ENCODE data around the gene C1orf21.

C1orf21 gene

DNA sequence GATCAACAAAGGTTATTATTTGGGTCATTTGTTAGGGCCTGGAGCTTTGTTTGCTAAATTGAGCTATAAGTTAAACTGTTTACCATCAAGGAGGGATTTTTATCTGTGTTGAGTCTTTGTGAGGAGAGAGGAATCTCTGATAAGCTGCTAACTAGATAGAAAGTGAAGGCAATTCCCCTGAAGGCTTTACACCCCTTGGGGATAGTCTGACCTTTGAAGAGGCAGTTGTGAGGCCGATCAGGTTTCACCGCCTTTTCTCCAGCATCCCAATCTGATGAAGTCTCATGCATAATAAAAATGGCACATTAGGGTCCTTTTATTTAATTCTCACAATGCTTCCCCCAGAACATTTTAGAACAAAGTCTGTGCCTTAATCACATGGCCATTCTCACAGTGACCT, 21.8 kb downstream of the C1orf21 start:
- DNase-seq, result no peak
- Histone ChIP-seq H3K36me3 (no peaks in the 10 kb centered on the region), H3K9me3 (no peaks in the 10 kb centered on the region), H3K4me3 (ENCODE audit: low read depth, low read length) (no peak overlapping the region), H3K4me1 (peaks cover 9% of the 10 kb centered on the region), H3K27me3 (no peaks in the 10 kb centered on the region)
- TF ChIP-seq, protein P1, sequence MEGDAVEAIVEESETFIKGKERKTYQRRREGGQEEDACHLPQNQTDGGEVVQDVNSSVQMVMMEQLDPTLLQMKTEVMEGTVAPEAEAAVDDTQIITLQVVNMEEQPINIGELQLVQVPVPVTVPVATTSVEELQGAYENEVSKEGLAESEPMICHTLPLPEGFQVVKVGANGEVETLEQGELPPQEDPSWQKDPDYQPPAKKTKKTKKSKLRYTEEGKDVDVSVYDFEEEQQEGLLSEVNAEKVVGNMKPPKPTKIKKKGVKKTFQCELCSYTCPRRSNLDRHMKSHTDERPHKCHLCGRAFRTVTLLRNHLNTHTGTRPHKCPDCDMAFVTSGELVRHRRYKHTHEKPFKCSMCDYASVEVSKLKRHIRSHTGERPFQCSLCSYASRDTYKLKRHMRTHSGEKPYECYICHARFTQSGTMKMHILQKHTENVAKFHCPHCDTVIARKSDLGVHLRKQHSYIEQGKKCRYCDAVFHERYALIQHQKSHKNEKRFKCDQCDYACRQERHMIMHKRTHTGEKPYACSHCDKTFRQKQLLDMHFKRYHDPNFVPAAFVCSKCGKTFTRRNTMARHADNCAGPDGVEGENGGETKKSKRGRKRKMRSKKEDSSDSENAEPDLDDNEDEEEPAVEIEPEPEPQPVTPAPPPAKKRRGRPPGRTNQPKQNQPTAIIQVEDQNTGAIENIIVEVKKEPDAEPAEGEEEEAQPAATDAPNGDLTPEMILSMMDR (IDR thresholded peaks at IDR 0.05; ENCODE audit: low read depth, low read length), result no peak

GRCh38 chr1:184409011-184409410, 22.2 kb downstream of the C1orf21 start:
- Histone ChIP-seq H3K4me3 (ENCODE audit: low read depth, low read length) (no peak overlapping the region), H3K27me3 (no peaks in the 10 kb centered on the region), H3K36me3 (no peaks in the 10 kb centered on the region), H3K4me1 (peaks cover 9% of the 10 kb centered on the region), H3K9me3 (no peaks in the 10 kb centered on the region)
- TF ChIP-seq, protein P1 (IDR thresholded peaks at IDR 0.05; ENCODE audit: low read depth, low read length), result no peak
- DNase-seq, result no peak

- no peaks in the 10 kb centered on the region for H3K36me3 ChIP-seq
- no peak for DNase-seq
- no peak overlapping the region for H3K4me3 ChIP-seq (ENCODE audit: low read depth, low read length)
- peaks cover 14% of the 10 kb centered on the region for H3K4me1 ChIP-seq
- no peaks in the 10 kb centered on the region for H3K27me3 ChIP-seq
- TF ChIP-seq, protein P1 (IDR thresholded peaks at IDR 0.05; ENCODE audit: low read depth, low read length), result no peak
- H3K9me3 ChIP-seq, result no peaks in the 10 kb centered on the region
Observed at GRCh38 chr1:184412472-184412871, 25.6 kb downstream of the C1orf21 start.

DNA sequence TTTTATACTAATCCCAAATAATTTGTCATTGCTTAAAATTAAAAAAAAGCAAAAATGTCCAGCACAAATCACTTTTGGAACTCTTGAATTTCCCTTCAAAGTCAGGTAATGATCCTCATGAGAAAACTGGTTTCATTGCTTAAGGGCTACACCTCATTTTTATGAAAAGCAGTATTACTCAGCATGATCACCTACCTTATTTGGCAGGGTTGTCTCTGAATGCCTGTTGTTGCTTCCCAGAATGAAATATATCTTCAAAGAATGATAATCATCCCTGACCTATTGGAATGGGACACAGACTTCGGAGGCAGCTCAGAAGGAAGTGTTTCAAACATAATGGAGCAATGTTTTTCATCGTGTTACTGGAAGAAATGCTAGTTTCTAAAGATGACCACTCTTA, 29.7 kb downstream of the C1orf21 start:
- Histone ChIP-seq H3K27me3 (no peaks in the 10 kb centered on the region), H3K36me3 (no peaks in the 10 kb centered on the region), H3K9me3 (no peaks in the 10 kb centered on the region), H3K4me3 (ENCODE audit: low read depth, low read length) (no peak overlapping the region), H3K4me1 (peaks cover 6% of the 10 kb centered on the region)
- DNase-seq, result no peak
- TF ChIP-seq, protein P1 (IDR thresholded peaks at IDR 0.05; ENCODE audit: low read depth, low read length), result no peak

DNA sequence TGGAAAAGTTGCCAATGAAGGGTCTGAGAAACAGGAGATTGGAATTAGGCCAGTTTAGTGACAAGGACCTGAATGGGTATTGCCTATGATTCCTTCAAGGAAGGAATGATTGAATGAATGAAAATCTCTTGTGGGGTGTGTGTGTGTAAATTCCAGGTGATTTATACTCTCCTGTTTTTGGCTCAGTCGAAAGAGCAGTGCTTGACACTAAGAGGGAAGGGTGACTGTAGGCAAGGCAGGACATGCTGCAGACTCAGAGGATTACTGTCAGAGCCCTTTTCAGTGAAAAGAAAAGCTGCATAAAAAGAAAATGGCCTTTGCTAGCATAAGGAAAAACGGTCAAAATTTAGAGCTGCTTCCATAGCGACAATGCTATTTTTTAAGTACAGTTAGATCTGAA, 30.1 kb downstream of the C1orf21 start:
- Histone ChIP-seq H3K4me1 (peaks cover 6% of the 10 kb centered on the region), H3K27me3 (no peaks in the 10 kb centered on the region), H3K9me3 (no peaks in the 10 kb centered on the region), H3K36me3 (no peaks in the 10 kb centered on the region), H3K4me3 (ENCODE audit: low read depth, low read length) (no peak overlapping the region)
- TF ChIP-seq, protein P1 (IDR thresholded peaks at IDR 0.05; ENCODE audit: low read depth, low read length), result no peak
- no peak for DNase-seq

DNA sequence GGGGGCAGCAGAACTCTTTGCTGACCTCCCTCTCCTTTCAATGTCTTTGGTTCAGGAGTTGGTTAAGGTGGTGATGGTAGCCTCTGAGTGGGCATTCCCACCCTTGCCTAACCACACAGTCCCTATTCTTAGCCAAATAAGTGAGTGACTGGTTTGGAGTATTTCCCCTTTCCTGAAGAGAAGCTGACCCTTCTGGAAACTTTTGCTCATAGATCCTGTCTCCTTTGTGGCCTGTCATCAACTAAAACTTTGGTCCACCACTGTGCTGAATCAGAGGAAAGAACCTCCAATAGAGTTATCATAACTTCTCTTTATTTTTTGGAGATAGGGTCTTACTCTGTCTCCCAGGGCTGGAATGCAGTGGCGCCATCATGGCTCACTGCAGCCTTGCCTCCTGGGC, 31.1 kb downstream of the C1orf21 start:
- Histone ChIP-seq H3K27me3 (no peaks in the 10 kb centered on the region), H3K36me3 (no peaks in the 10 kb centered on the region), H3K9me3 (no peaks in the 10 kb centered on the region), H3K4me3 (ENCODE audit: low read depth, low read length) (no peak overlapping the region), H3K4me1 (peaks cover 6% of the 10 kb centered on the region)
- TF ChIP-seq, protein P1 (IDR thresholded peaks at IDR 0.05; ENCODE audit: low read depth, low read length), result no peak
- no peak for DNase-seq
